K562 (cell line): ENCODE data around the gene JPH4. TPM values are rescaled to one million over a fixed set of nuclear protein-coding genes. Genes with fewer than 3 reads are reported as not detected.

Experiments
- ATAC-seq: fragments of 200-7000 bp; cut with Tn5 transposase; 3 replicates; pipeline ENCODE4 v1.9.1; 2020; ENCODE audit warnings: moderate library complexity
- BruUV-seq: library from RNA; stranded (reverse); fragments of 400-500 nt; replicated peaks from 2 replicates; lab custom pipeline; 2021; lab: Mats Ljungman, UMichigan
- CTCF ChIA-PET: fragments of 300-600 bp; formaldehyde crosslinking; extraction: SDS; loops from one replicate; lab custom pipeline; 2021; ENCODE audit warnings: low intra/inter-chr PET ratio; lab: Yijun Ruan, JAX
- POLR2A ChIA-PET: fragments of 300-600, 350-650 bp; sonication (Branson Sonifier 250); formaldehyde crosslinking; extraction: SDS; loops from one replicate; lab custom pipeline; 2021; ENCODE audit warnings: antibody characterized with exemption, inconsistent platforms; lab: Yijun Ruan, JAX
- DNase-seq, 4 experiments: peaks; one replicate each; pipeline versions ENCODE4 v3.0.0 to v3.0.0-alpha.2; 2011 to 2018; ENCODE audit warnings: low spot score in 3 of 4, mixed read lengths in 3 of 4; ENCODE audit errors: extremely low read depth in 1 of 4
- FAIRE-seq: peaks from 2 replicates; lab custom pipeline; 2011; peaks lifted over from hg19 to GRCh38; lab: Jason Lieb, UNC
- H2AFZ ChIP-seq: 2 replicates; pipeline ENCODE4 v1.6.0; 2011; ENCODE audit warnings: low read depth, low read length, control low read depth, inconsistent platforms
- H3K27ac ChIP-seq: fragments of 200-600 bp; 3 replicates; pipeline ENCODE4 v1.8.0; 2011; ENCODE audit warnings: low read depth, mild to moderate bottlenecking, control low read depth, inconsistent platforms, low read length, moderate library complexity, mixed read lengths; ENCODE audit errors: extremely low read depth
- H3K27me3 ChIP-seq, 2 experiments: fragments of 300-600 bp in 1 of 2; 2 replicates in 1 of 2; 3 replicates in 1 of 2; pipeline versions ENCODE4 v1.6.0 to v1.8.0; 2011; ENCODE audit warnings: inconsistent platforms in 2 of 2, low read length in 2 of 2, mild to moderate bottlenecking in 1 of 2, mixed read lengths in 1 of 2, moderate library complexity in 1 of 2; ENCODE audit not compliant: control insufficient read depth in 2 of 2, insufficient read depth in 2 of 2
- H3K36me3 ChIP-seq: fragments of 300-600 bp; 3 replicates; pipeline ENCODE4 v1.8.0; 2011; ENCODE audit warnings: mild to moderate bottlenecking, low read length, inconsistent platforms; ENCODE audit not compliant: control insufficient read depth, insufficient read depth
- H3K4me1 ChIP-seq, 2 experiments: fragments of 200-600 bp in 1 of 2; replicated peaks in 1 of 2; 2 replicates in 1 of 2; 3 replicates in 1 of 2; pipeline versions ENCODE4 v1.5.1 to v1.8.0; 2011; ENCODE audit warnings: inconsistent platforms in 2 of 2, low read length in 2 of 2, mild to moderate bottlenecking in 1 of 2, mixed read lengths in 1 of 2, moderate library complexity in 1 of 2; ENCODE audit not compliant: control insufficient read depth in 2 of 2, insufficient read depth in 2 of 2
- H3K4me2 ChIP-seq: 2 replicates; pipeline ENCODE4 v1.6.1; 2011; ENCODE audit warnings: low read length, control low read depth, inconsistent platforms, mixed read lengths; ENCODE audit not compliant: insufficient read depth
- H3K4me3 ChIP-seq: fragments of 200-600 bp; sonication (generic), shearing (Covaris generic); 2 replicates; pipeline ENCODE4 v1.5.1; 2016; ENCODE audit warnings: control low read depth, inconsistent platforms
- H3K79me2 ChIP-seq: fragments of 200-600 bp; 3 replicates; pipeline ENCODE4 v1.8.0; 2011; ENCODE audit warnings: low read length, inconsistent platforms; ENCODE audit not compliant: control insufficient read depth, insufficient read depth
- H3K9ac ChIP-seq, 2 experiments: 2 replicates each; pipeline versions ENCODE4 v1.6.0 to v1.6.1; 2011; ENCODE audit warnings: low read depth in 2 of 2, low read length in 2 of 2, control low read depth in 1 of 2, inconsistent platforms in 1 of 2, mild to moderate bottlenecking in 1 of 2, mixed read lengths in 1 of 2; ENCODE audit not compliant: insufficient read depth in 1 of 2
- H3K9me1 ChIP-seq: one replicate; pipeline ENCODE4 v1.6.0; 2011; ENCODE audit warnings: inconsistent platforms, mild to moderate bottlenecking, low read length, moderate library complexity; ENCODE audit not compliant: control insufficient read depth, insufficient read depth
- H3K9me3 ChIP-seq: replicated peaks from 2 replicates; pipeline ENCODE4 v1.5.1; 2011; ENCODE audit warnings: low read depth, low read length, inconsistent platforms; ENCODE audit not compliant: control insufficient read depth, insufficient read depth
- H4K20me1 ChIP-seq: replicated peaks from 2 replicates; pipeline ENCODE4 v1.6.1; 2011; ENCODE audit warnings: low read length, inconsistent platforms, mixed read lengths; ENCODE audit not compliant: control insufficient read depth, insufficient read depth
- ATF1 ChIP-seq, 2 experiments: fragments of 450-650 bp in 1 of 2; IDR thresholded peaks; 2 replicates each; pipeline ENCODE4 v1.6.1; 2016; ENCODE audit warnings: missing compliant biosample characterization in 1 of 2, missing genetic modification characterization in 1 of 2
- ATF3 ChIP-seq, 2 experiments: fragments of 450-650 bp in 1 of 2; sonication (generic) in 1 of 2; formaldehyde crosslinking in 1 of 2; IDR thresholded peaks in 1 of 2; conservative IDR thresholded peaks in 1 of 2; 2 replicates each; pipeline versions ENCODE4 v1.6.1 to v1.8.1; 2016 to 2023; ENCODE audit warnings: mild to moderate bottlenecking in 2 of 2, moderate library complexity in 2 of 2, inconsistent platforms in 1 of 2, missing genetic modification reagents in 1 of 2
- BRF1 ChIP-seq: IDR thresholded peaks from 3 replicates; pipeline ENCODE4 v1.6.1; 2011; ENCODE audit warnings: borderline replicate concordance, mild to moderate bottlenecking; ENCODE audit not compliant: insufficient read length; ENCODE audit errors: extremely low read depth
- PKNOX1 ChIP-seq: fragments of 450-650 bp; IDR thresholded peaks from 2 replicates; pipeline ENCODE4 v1.6.1; 2016
- POLR3A ChIP-seq: IDR thresholded peaks from 2 replicates; pipeline ENCODE4 v1.6.1; 2011; ENCODE audit warnings: borderline replicate concordance, mild to moderate bottlenecking, moderate library complexity; ENCODE audit not compliant: insufficient read length, insufficient read depth; ENCODE audit errors: extremely low read depth
- TEAD1 ChIP-seq, 2 experiments: fragments of 450-650 bp in 1 of 2; sonication (generic) in 1 of 2; formaldehyde crosslinking; IDR thresholded peaks; 2 replicates each; pipeline versions ENCODE4 v1.4.0 to v1.8.0; 2020 to 2022; ENCODE audit warnings: mild to moderate bottlenecking in 2 of 2, missing genetic modification reagents in 1 of 2
- ZNF324 ChIP-seq: fragments of 250-450 bp; sonication (Bioruptor Pico); IDR thresholded peaks from 2 replicates; pipeline ENCODE4 v1.4.0; 2020; ENCODE audit warnings: mild to moderate bottlenecking
- ZNF445 ChIP-seq: fragments of 250-450 bp; sonication (Bioruptor Pico); IDR thresholded peaks from 2 replicates; pipeline ENCODE4 v1.4.0; 2020; ENCODE audit warnings: low read depth, mild to moderate bottlenecking, moderate library complexity
- WGBS: fragments of 100-300 bp; shearing (Covaris generic); methylation state at CpG from one replicate; pipeline ENCODE4 v1.1.6; 2016; ENCODE audit warnings: low coverage, mixed read lengths; ENCODE audit not compliant: insufficient coverage; ENCODE audit errors: missing lambda C conversion rate; 5-methylcytosine and 5-hydroxymethylcytosine counted together
- in situ Hi-C: fragments of 300-500 bp; cut with MboI; formaldehyde crosslinking; loops from 4 replicates; pipeline ENCODE4 v1.15.0; 2018; ENCODE audit warnings: inconsistent platforms, mixed read lengths
- intact Hi-C: fragments of 100-400 bp; cut with micrococcal nuclease; formaldehyde crosslinking; loops from 2 replicates; pipeline ENCODE4 v1.14.2; 2022
- polyA plus RNA-seq, 8 experiments: library from polyadenylated mRNA; depleted of rRNA in 4 of 8; stranded (reverse) in 5 of 8; unstranded in 3 of 8; fragments of >200 nt; fragmentation: Nextera tagmentation in 2 of 8; fragmentation: Illumina TruSeq in 1 of 8; extraction: Ambion mirVana in 2 of 8; extraction: Trizol in 1 of 8; gene quantifications; 2 replicates each; pipeline versions ENCODE4 v1.2.1 to v1.2.3, GENCODE V29; 2011 to 2014; ENCODE audit warnings: inconsistent platforms in 1 of 8, missing spikeins in 1 of 8
- total RNA-seq, 7 experiments: library from RNA; depleted of rRNA in 6 of 7; stranded (reverse); fragments of >200 nt in 6 of 7; fragmentation: Illumina TruSeq in 2 of 7; extraction: Trizol in 2 of 7; gene quantifications; 2 replicates each; pipeline versions ENCODE4 v1.2.1 to v1.2.3, GENCODE V29; 2011 to 2021; ENCODE audit warnings: low replicate concordance in 1 of 7

Gene JPH4
- total and polyA plus RNA-seq, 9 of the 15 experiments (the other 6 are each of a cell fraction or from before 2014, with no cell fraction given) = 0.04 to 0.13 (median 0.06) TPM; not detected in 5

- CTCF ChIA-PET = no interaction called here
- FAIRE-seq = no peak
- Histone ChIP-seq H2AFZ (no peak overlapping the region), H3K9ac (no peak overlapping the region), H3K27me3 (no peaks in the 10 kb centered on the region), H3K9me1 (no peaks in the 10 kb centered on the region), H3K27ac (no peak overlapping the region), H3K36me3 (no peaks in the 10 kb centered on the region), H3K4me2 (no peak overlapping the region), H4K20me1 (no peaks in the 10 kb centered on the region)
- intact Hi-C loops = no loop called here
- in situ Hi-C loops = no loop called here
- DNase-seq = no peak
- 10% methylated on average over 3 of the region's 3 CpGs for WGBS
- no peak for ATAC-seq
- POLR2A ChIA-PET = no interaction called here
- TF ChIP-seq TEAD1 (CRISPR knock-in tag; IDR thresholded peaks at IDR 0.05) (no peak), ATF3 (IDR thresholded peaks at IDR 0.05) (no peak), ATF3 (CRISPR knock-in tag; conservative IDR thresholded peaks at IDR 0.05) (no peak), ATF1 (CRISPR knock-in tag; IDR thresholded peaks at IDR 0.05) (no peak), ATF1 (tag; IDR thresholded peaks at IDR 0.05) (no peak), BRF1 (no peak), ZNF324 (no peak), ZNF445 (no peak), POLR3A (no peak), PKNOX1 (no peak)
- TF ChIP-seq, all 486 proteins: peak for 0
- Histone ChIP-seq H3K4me1 (peaks cover 0 to 2% of the 10 kb centered on the region in 2 experiments; a peak in 1 of 5 replicates), H3K79me2 (no peaks in the 10 kb centered on the region), H3K4me3 (no peak overlapping the region), H3K9me3 (no peaks in the 10 kb centered on the region)
- no TSS peak for BruUV-seq
Observed at GRCh38 chr14:23620177-23620702, 41.6 kb upstream of the JPH4 start.
